Measurements from ENCODE around the gene ING4. TPM values are rescaled to one million over a fixed set of nuclear protein-coding genes. Genes with fewer than 3 reads are reported as not detected.
"Not testable (repeated sequence)": the region's sequence is repeated elsewhere in the genome, so short reads cannot be mapped to it uniquely, and the experiment has no call there.

ING4 gene
- total RNA-seq, result 15.3 and 22.0 TPM in 2 replicates

DNA sequence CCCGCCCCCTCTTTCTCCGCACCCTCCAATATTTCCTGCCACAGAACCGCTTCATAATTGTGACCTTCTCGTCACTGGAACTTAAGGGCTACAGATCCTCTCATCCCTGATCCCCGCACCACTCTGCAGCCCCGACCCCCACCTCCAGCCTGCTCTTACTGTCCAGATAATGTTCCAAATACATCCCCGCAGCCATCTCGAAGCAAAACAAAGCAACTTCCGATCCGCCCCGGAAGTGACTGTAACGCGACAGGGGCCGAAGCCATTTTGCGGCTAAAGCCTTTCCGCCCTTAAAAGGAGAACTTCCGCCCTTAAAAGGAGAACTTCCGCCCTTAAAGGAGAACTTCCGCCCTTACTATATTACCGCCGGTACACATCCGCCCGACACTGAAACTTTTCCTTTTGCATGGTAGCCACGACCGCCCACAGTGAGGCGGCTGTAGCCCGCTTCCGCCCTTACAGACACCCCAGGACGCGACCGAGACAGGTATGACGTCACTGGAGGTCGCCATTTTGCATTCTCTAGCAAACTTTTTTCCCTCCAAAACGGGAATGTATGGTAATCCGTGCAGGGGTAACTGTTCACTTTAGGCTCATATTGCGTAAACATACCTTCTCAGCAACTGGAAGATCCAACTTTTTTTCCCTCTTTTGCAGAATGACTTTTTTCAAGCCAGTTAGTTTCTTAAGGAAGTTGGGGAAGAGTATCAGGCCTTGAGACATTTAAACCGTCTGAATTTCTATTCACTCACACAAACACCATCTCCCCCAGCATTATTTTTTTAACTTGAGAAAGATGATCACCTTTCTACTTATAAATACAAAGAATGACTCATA is at the start of gene ING4:
Gene ING4 (minus strand): TSS at position 214 of the 837 bp plus-strand sequence. CDS start 18 bp downstream, at position 196.
- FAIRE-seq (no peak), DNase-seq (ENCODE audit: low read depth) (peak; percentile 97)
- Histone ChIP-seq H3K36me3 (ENCODE audit: control insufficient read depth, insufficient read depth, low read length) (peaks cover 8% of the 10 kb centered on the region), H3K27me3 (ENCODE audit: control insufficient read depth, insufficient read depth, low read length) (no peaks in the 10 kb centered on the region), H3K4me3 (ENCODE audit: low read depth, low read length) (peak within 1 kb of the TSS; percentile 68)
- no peak for TF ChIP-seq CTCF (IDR thresholded peaks at IDR 0.05; ENCODE audit: insufficient read depth, low read length, severe bottlenecking)

DNA sequence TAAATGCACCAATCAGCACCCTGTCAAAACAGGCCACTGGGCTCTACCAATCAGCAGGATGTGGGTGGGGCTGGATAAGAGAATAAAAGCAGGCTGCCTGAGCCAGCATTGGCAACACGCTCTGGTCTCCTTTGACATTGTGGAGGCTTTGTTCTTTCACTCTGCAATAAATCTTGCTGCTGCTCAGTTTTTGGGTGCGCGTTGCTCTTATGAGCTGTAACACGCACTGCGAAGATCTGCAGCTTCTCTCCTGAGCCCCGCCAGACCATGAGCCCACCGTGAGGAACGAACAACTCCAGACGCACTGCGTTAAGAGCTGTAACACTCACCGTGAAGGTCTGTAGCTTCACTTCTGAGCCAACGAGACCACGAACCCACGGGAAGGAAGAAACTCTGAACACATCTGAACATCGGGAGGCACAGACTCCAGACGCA is 46.1 kb upstream of the ING4 start:
- DNase-seq (ENCODE audit: low read depth), result no peak
- Histone ChIP-seq H3K4me3 (ENCODE audit: low read depth, low read length) (no peak overlapping the region), H3K36me3 (ENCODE audit: control insufficient read depth, insufficient read depth, low read length) (no peaks in the 10 kb centered on the region), H3K27me3 (ENCODE audit: control insufficient read depth, insufficient read depth, low read length) (no peaks in the 10 kb centered on the region)
- peak; percentile 52 for FAIRE-seq
- no peak for TF ChIP-seq CTCF (IDR thresholded peaks at IDR 0.05; ENCODE audit: insufficient read depth, low read length, severe bottlenecking)

DNA sequence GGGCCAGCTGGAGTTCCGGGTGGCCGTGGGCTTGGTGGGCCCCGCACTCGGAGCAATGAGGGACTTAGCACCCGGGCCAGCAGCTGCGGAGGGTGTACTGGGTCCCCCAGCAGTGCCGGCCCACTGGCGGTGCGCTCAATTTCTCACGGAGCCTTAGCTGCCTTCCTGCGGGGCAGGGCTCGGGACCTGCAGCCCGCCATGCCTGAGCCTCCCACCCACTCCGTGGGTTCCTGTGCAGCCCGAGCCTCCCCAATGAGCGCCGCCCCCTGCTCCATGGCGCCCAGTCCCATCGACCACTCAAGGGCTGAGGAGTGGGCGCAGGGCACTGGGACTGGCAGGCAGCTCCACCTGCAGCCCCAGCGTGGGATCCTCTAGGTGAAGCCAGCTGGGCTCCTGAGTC is 45.4 kb upstream of the ING4 start:
- not testable (repeated sequence) for H3K36me3 ChIP-seq (ENCODE audit: control insufficient read depth, insufficient read depth, low read length); FAIRE-seq; H3K4me3 ChIP-seq (ENCODE audit: low read depth, low read length); H3K27me3 ChIP-seq (ENCODE audit: control insufficient read depth, insufficient read depth, low read length); DNase-seq (ENCODE audit: low read depth)

GRCh38 chr12:6703631-6704030 is 40.7 kb upstream of the ING4 start:
- Histone ChIP-seq H3K4me3 (ENCODE audit: low read depth, low read length) (no peak overlapping the region), H3K36me3 (ENCODE audit: control insufficient read depth, insufficient read depth, low read length) (no peaks in the 10 kb centered on the region), H3K27me3 (ENCODE audit: control insufficient read depth, insufficient read depth, low read length) (peaks cover 24% of the 10 kb centered on the region)
- DNase-seq (ENCODE audit: low read depth), result no peak
- TF ChIP-seq CTCF (IDR thresholded peaks at IDR 0.05; ENCODE audit: insufficient read depth, low read length, severe bottlenecking), result no peak
- FAIRE-seq, result no peak

DNA sequence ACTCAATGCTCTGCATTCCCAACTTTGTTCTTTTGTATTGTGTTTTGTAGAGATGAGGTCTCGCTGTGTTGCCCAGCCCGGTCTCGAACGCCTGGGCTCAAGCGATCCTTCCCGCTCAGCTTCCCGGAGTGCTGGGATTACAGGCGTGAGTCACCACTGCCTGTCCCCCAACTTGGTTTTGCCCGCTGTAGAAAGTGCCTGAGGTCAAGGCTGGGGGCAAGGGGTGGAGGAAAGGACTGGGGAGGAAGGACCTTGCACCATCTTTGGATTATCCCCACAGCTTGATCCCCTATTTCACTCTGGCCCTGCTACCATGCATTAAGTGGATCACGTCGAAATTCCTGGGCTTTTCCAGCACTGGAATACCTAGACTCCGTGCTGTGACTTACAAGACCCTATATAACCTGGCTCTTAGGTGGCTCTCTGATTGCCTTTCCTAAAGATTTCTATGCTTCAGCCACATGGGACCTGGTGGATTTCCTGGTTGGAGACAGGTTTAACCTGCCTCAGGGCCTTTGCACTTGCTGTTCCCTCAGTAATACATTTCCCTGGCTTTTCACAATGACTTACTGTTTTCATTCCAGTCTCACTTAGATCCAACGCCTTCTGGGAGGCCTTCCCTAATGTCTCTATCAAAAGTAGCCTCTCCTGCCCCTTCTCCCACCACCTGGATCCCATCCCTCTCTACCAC is 38.3 kb upstream of the ING4 start:
- DNase-seq (ENCODE audit: low read depth), result no peak
- H3K4me3 ChIP-seq (ENCODE audit: low read depth, low read length), result no peak overlapping the region
- FAIRE-seq, result no peak
- H3K36me3 ChIP-seq (ENCODE audit: control insufficient read depth, insufficient read depth, low read length), result no peaks in the 10 kb centered on the region
- peaks cover 24% of the 10 kb centered on the region for H3K27me3 ChIP-seq (ENCODE audit: control insufficient read depth, insufficient read depth, low read length)
- TF ChIP-seq CTCF (IDR thresholded peaks at IDR 0.05; ENCODE audit: insufficient read depth, low read length, severe bottlenecking), result no peak

DNA sequence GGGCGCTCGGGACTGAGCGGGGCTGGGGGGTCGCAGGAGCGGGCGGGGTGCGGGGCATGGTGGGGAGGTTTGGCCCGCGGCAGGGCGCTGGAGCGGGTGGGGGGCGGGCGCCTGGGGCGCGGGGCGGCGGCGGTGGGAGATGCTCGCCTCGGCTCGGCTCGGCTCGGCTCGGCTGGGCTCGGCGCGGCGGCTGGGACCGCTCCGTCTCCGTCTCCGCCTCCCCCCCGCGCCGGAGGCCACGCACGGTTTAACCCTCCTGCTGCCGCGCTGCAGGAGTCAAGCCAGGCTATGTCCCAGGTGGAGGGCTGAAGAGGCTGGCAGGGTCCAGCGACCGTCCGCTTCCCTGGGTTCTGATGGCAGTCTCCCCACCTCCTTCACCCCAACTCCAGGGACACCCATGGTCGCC is 37.7 kb upstream of the ING4 start, which contains the start of gene PIANP:
Gene PIANP (minus strand): TSS at position 170 of the 406 bp plus-strand sequence. CDS start 2,754 bp downstream, outside the sequence.
- H3K27me3 ChIP-seq (ENCODE audit: control insufficient read depth, insufficient read depth, low read length), result peaks cover 24% of the 10 kb centered on the region
- FAIRE-seq, result no peak
- no peak for TF ChIP-seq CTCF (IDR thresholded peaks at IDR 0.05; ENCODE audit: insufficient read depth, low read length, severe bottlenecking)
- no peak for DNase-seq (ENCODE audit: low read depth)
- peak within 1 kb of the TSS; percentile 23 for H3K4me3 ChIP-seq (ENCODE audit: low read depth, low read length)
- H3K36me3 ChIP-seq (ENCODE audit: control insufficient read depth, insufficient read depth, low read length), result no peaks in the 10 kb centered on the region

All from bronchial epithelial cell (primary cell).